MM.1S (cell line): Measurements from ENCODE around the gene ALDOA.

Experiments
- CTCF ChIP-seq: fragments of 300-600 bp; sonication (generic); IDR thresholded peaks from 2 replicates; pipeline ENCODE4 v1.5.1; 2016; ENCODE audit warnings: antibody characterized with exemption, low read length, mixed read lengths
- EZH2 ChIP-seq: fragments of 300-600 bp; sonication (generic); optimal IDR thresholded peaks from 2 replicates; pipeline ENCODE3; 2017; ENCODE audit warnings: low read depth, mild to moderate bottlenecking, antibody characterized with exemption, low read length, mixed read lengths
- EZH2phosphoT487 ChIP-seq: fragments of 300-600 bp; sonication (generic); IDR thresholded peaks from 2 replicates; pipeline ENCODE4 v1.6.1; 2018; ENCODE audit warnings: antibody characterized with exemption, low read length

GRCh38 chr16:30052671-30053372 is 12.7 kb upstream of the ALDOA start:
- TF ChIP-seq CTCF: no peak
- no peak for TF ChIP-seq EZH2phosphoT487
- TF ChIP-seq EZH2: no peak
